ENCODE results near the gene HSPA1A.
"Not testable (repeated sequence)": the region's sequence is repeated elsewhere in the genome, so short reads cannot be mapped to it uniquely, and the experiment has no call there.

HSPA1A gene

GRCh38 chr6:31836474-31837368, 21.4 kb downstream of the HSPA1A start:
- DNase-seq (ENCODE audit: low spot score), result no peak

- no peak for DNase-seq (ENCODE audit: low spot score)
Observed at GRCh38 chr6:31837369-31838113, 22.2 kb downstream of the HSPA1A start.

GRCh38 chr6:31838114-31838553, 22.8 kb downstream of the HSPA1A start:
- not testable (repeated sequence) for DNase-seq (ENCODE audit: low spot score)

- no peak for DNase-seq (ENCODE audit: low spot score)
Observed at GRCh38 chr6:31838968-31839367, 23.6 kb downstream of the HSPA1A start.

- not testable (repeated sequence) for DNase-seq (ENCODE audit: low spot score)
Observed at GRCh38 chr6:31839779-31840126, 24.4 kb downstream of the HSPA1A start.

- no peak for DNase-seq (ENCODE audit: low spot score)
Observed at GRCh38 chr6:31842053-31842452, 26.7 kb downstream of the HSPA1A start.

- no peak for DNase-seq (ENCODE audit: low spot score)
Observed at GRCh38 chr6:31844507-31844906, 29.2 kb downstream of the HSPA1A start.

GRCh38 chr6:31847276-31847978, 32.1 kb downstream of the HSPA1A start:
- DNase-seq (ENCODE audit: low spot score), result no peak

- DNase-seq (ENCODE audit: low spot score), result no peak
Observed at GRCh38 chr6:31850765-31851484, 35.6 kb downstream of the HSPA1A start.

- DNase-seq (ENCODE audit: low spot score), result no peak
Observed at GRCh38 chr6:31851485-31851832, 36.1 kb downstream of the HSPA1A start.

GRCh38 chr6:31851980-31852718, 36.8 kb downstream of the HSPA1A start:
- not testable (repeated sequence) for DNase-seq (ENCODE audit: low spot score)

GRCh38 chr6:31857774-31858173, 42.4 kb downstream of the HSPA1A start:
- DNase-seq (ENCODE audit: low spot score), result not testable (repeated sequence)

GRCh38 chr6:31858707-31859106, 43.4 kb downstream of the HSPA1A start:
- DNase-seq (ENCODE audit: low spot score), result no peak

- DNase-seq (ENCODE audit: low spot score), result no peak
Observed at GRCh38 chr6:31859923-31860322, 44.6 kb downstream of the HSPA1A start.

- no peak for DNase-seq (ENCODE audit: low spot score)
Observed at GRCh38 chr6:31860349-31860748, 45.0 kb downstream of the HSPA1A start.

GRCh38 chr6:31861150-31861549, 45.8 kb downstream of the HSPA1A start:
- no peak for DNase-seq (ENCODE audit: low spot score)

- DNase-seq (ENCODE audit: low spot score), result no peak
Observed at GRCh38 chr6:31861919-31862343, 46.6 kb downstream of the HSPA1A start.

- peak; percentile 100 for DNase-seq (ENCODE audit: low spot score)
Observed at GRCh38 chr6:31862344-31863235, 47.2 kb downstream of the HSPA1A start, which contains the start of gene NEU1. Gene NEU1, minus strand, starts transcription at chr6:31862821. Its CDS starts 45 bp downstream, at chr6:31862776.

GRCh38 chr6:31864123-31864562, 48.8 kb downstream of the HSPA1A start:
- not testable (repeated sequence) for DNase-seq (ENCODE audit: low spot score)

- no peak for DNase-seq (ENCODE audit: low spot score)
Observed at GRCh38 chr6:31864818-31865204, 49.5 kb downstream of the HSPA1A start.
